GM11168 (cell line): ENCODE data around the gene GSS.

ENCODE experiments used
- in situ Hi-C: fragments of 300-500 bp; cut with MboI; formaldehyde crosslinking; loops from one replicate; pipeline ENCODE4 v1.12.0; 2022; ENCODE audit warnings: low sequenced_read_pairs; ENCODE audit not compliant: unreplicated experiment

GSS gene

DNA sequence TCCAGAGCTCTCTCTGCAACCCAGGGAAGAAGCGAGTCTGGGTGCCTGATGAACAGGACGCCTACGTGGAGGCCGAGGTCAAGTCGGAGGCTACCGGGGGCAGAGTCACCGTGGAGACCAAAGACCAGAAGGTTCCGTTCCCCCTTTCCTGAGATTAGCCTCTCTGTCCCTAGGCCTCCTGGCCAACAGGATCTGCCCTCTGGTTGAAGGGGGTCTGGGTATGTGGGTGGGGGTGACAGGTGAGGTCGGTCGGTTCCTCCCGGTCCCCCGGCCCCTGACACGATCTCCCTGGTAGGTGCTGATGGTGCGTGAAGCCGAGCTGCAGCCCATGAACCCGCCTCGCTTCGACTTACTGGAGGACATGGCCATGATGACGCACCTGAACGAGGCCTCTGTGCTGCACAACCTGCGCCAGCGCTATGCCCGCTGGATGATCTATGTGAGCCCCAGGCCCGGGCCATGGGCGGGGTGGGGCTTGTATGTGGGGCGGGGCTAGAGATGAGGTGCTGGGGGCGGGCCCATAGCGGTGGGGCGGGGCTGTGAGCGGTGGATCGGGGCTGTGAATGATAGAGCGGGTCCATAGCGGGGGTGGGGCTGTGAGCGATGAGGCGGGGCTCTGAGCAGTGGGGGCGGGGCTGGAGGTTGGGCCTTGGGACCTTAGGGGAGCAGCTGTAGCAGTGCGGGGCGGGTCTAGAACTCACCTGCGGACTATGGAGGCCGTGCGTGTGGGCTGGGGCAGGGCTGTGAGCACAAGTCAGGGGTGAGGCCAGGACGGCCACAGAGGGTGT, 24.0 kb upstream of the GSS start:
- in situ Hi-C loops, result loop anchor here (10.0 kb wide), 1 partner anchor 145 kb away; no protein-coding TSS in a partner anchor

- in situ Hi-C loops, result loop anchor here (10.0 kb wide), 1 partner anchor 143 kb away; no protein-coding TSS in a partner anchor
Measured at GRCh38 chr20:34978092-34978744, 22.6 kb upstream of the GSS start.

- in situ Hi-C loops, result loop anchor here (10.0 kb wide), 1 partner anchor 143 kb away; no protein-coding TSS in a partner anchor
Measured at GRCh38 chr20:34977365-34978091, 21.9 kb upstream of the GSS start.

GRCh38 chr20:34976286-34976685, 20.7 kb upstream of the GSS start:
- in situ Hi-C loops, result loop anchor here (10.0 kb wide), 1 partner anchor 141 kb away; no protein-coding TSS in a partner anchor

GRCh38 chr20:34974246-34974645, 18.6 kb upstream of the GSS start:
- in situ Hi-C loops, result loop anchor here (10.0 kb wide), 1 partner anchor 139 kb away; no protein-coding TSS in a partner anchor

DNA sequence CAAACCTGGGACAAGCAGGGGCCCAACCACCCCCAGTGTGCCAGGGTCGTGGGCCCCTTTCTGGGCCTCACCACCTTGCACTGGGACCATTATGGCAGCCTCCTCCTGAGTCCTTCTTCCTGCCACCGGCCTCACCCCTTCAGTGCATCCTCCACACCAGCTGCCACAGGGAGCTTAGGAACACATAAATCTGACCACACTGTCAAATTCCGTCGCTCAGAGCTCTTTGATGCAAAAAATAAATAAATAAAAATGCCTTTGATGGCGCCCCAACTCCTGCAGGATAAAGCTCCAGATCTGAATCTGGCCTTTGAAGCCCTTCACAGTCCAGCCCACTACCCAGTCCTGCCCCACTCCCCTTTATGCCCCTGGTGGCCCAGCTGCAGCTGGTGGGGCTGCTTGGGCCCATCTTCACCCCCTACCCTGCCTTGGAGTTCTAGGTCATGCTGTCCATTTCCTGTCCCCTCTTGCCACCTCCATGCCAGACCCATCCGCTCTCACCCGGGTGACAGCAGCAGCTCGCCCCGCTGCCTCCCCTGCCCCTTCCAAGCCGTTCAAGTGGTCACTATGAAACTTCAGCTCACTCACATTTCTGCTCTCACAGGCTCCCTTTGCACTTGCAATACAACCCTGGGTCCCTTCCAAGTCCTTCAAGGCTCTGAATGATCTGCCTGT, 16.1 kb upstream of the GSS start:
- in situ Hi-C loops, result loop anchor here (10.0 kb wide), 1 partner anchor 137 kb away; no protein-coding TSS in a partner anchor

GRCh38 chr20:34970846-34971560, 15.4 kb upstream of the GSS start:
- in situ Hi-C loops, result loop anchor here (10.0 kb wide), 1 partner anchor 136 kb away; no protein-coding TSS in a partner anchor

GRCh38 chr20:34970193-34970840, 14.7 kb upstream of the GSS start:
- in situ Hi-C loops, result loop anchor here (10.0 kb wide), 1 partner anchor 136 kb away; no protein-coding TSS in a partner anchor

DNA sequence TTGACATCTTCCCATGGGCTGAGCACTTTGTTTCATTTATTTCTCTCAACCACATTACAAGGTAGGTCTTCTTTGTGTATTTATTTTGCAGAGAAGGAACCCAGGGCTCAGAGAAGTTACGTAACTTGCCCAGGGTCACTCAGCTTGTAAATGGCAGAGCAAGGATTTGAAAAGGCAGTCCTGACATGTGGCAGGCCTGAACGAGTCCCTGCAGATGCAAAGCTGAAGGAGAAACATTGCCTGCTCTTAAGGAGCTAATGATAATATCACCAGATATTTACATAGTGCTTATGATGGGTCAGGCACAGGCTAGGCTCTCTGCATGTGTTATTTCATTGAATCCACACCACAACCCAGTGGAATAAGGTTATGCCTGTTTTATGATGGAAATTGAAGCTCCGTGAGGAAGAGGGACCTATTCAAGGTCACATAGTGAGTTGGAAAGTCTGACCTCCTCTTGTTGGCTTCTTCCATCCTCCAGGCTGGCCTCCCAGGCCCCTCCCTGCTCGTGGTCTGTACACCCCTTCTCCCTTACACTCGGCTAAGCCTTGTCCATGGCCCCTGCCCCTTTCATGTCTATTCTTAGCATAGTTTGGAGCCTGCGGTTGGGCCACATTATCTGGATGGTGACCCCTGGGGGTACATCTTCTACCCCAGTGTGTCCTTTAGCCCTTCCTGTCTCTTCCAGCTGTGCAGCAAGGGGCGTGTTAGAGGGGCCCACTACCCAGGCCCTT, 12.6 kb upstream of the GSS start:
- in situ Hi-C loops, result no loop called here

DNA sequence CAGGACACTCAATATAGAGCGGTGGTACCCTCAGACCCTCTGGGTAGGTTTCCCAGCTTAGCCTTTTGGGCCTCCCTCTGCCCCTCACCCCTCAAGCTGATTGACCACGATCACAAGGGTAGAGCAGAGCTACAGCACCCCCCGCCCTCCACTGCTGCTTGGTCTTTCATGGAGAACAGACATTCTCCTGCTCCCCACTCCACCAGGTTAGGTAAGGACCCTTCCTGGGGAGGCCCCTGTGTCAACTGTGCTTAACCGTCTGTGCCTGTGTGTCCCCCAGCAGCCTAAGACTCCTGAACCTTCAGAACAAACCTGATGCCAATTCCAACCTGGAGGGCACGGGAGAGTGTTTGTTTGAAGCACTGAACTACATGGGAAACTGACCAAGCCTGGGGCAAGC, 11.8 kb upstream of the GSS start:
- in situ Hi-C loops, result no loop called here

DNA sequence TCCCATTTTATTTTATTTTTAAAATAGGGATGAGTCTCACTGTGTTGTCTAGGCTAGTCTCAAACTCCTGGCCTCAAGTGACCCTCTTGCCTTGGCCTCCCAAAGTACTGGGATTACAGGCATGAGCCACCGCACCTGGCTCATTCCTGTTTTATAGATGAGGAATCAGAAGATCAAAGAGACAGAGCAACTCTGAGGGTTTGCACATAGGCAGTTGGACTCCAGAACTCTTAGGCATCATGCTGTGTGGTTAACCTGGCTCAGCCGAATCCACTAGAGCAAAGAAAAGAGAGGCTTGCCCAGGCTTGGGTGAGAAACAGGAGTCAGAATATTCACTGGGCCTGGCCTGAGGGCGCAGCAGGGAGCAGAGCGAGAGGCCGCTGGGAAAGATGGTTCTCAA, 9.4 kb upstream of the GSS start:
- in situ Hi-C loops, result no loop called here

DNA sequence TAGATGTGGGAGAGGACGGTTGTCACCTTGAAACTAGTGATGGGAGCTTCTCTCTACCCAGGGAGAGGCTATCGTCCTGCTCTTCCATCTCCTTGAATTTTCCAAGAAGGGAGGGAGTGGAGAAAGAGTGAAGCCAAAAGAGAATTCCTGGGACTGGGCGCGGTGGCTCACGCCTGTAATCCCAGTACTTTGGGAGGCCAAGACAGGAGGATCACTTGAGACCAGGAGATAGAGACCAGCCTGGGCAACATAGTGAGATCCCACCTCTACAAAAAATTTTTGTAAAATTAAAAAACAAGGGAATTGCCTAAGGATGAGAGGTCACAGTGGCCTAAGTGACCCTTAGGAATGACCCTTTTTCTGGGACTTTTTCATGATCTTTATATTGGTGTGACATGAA, 8.9 kb upstream of the GSS start:
- in situ Hi-C loops, result loop anchor here (5.0 kb wide), 1 partner anchor 92 kb away; the partner anchor contains the start of gene GGT7

DNA sequence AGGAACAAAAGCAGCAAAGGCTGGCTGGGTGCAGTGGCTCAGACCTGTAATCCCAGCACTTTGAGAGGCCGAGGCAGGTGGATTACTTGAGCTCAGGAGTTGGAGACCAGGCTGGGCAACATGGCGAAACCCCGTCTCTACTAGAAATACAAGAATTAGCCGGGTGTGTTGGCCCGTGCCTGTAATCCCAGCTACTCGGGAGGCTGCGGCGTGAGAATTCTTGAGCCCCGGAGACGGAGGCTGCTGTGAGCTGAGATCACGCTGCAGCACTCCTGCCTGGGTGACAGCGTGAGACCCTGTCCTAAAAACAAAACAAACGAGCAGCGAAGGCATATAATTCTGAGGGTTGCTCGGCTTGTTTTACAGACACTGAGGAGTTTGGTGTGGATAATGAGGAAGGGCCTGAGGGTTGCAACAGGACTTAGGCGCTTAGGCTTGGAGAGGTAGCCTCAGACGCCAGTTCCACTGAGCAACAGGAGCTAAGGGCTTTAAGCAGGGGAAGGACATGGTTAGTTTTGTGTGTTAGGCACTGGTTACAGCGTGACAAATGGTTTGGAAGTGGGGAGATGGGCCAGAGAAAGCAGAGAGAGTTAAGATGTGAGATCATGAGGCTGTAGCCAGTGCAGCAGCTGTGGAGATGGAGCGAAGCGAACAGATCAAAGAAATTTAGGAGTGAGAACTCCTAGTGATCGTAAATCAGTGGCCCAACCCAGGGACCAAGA, 1.3 kb upstream of the GSS start:
- in situ Hi-C loops, result no loop called here

- in situ Hi-C loops, result no loop called here
Measured at GRCh38 chr20:34956041-34956458, 444 bp upstream of the GSS start.

- in situ Hi-C loops, result no loop called here
Measured at GRCh38 chr20:34954904-34955230, 739 bp downstream of the GSS start.

GRCh38 chr20:34953960-34954359, 1.6 kb downstream of the GSS start:
- in situ Hi-C loops, result no loop called here

DNA sequence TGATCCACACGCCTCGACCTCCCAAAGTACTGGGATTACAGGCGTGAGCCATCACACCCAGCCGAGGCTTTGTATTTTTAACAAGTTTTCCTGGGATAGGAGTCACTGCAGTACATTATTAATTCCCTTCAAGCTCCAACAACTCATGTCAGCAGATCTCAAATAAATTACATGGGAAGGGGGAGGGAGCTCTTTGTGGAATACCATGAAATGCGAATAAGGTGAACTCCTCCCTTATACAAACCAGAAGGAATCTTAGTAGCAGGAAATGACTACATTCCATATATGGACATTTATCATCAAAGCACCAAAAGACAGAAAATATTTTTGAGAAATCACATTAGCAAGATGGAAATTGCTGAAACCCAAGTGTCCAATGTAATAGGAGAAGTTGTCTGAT, 2.9 kb downstream of the GSS start:
- in situ Hi-C loops, result no loop called here

DNA sequence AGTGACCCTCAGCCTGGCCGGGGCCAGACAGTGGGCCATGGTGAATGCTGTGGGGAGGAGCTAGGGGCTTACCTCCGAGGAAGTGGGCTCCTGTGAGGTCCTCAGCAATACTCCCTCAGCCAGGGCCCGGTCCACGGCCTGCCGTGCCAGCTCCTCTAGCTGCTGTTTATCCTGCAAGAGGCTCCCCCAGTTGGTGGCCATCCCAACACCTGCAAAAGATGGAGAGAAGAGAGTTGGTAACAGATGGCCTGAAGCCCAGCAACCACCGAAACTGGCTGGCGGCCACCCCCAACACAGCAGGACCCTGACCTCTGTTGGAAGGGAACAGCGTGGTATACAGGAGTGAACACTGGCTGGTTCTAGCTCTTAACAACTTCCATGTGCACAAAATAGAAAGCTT, 4.0 kb downstream of the GSS start:
- in situ Hi-C loops, result no loop called here
